GM19463 (cell line): ENCODE results near the gene DYDC2.

Experiments
- ATAC-seq: cut with Tn5 transposase; IDR thresholded peaks from one replicate; pipeline ENCODE4 v1.9.1; 2021; ENCODE audit warnings: mild to moderate bottlenecking, moderate library complexity; ENCODE audit not compliant: unreplicated experiment

DYDC2 gene

DNA sequence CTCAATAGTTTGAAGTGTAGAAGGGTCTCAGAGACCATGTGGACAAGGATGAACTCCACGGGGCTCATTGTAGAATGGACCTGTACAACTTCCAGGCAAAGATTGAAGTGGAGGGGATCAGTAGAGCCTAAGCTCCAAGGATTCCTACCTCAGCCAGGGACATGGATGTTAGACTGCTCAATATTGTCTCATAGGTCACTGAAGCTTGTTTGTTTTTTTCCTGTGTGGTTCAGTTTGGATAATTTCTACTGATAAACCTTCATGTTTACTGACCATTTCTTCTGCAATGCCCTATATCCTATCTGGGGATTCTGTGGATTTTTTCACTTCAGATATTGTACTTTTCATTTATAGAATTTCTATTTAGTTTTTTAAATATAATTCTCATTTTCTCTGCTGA, 8.9 kb downstream of the DYDC2 start:
- ATAC-seq: no peak

DNA sequence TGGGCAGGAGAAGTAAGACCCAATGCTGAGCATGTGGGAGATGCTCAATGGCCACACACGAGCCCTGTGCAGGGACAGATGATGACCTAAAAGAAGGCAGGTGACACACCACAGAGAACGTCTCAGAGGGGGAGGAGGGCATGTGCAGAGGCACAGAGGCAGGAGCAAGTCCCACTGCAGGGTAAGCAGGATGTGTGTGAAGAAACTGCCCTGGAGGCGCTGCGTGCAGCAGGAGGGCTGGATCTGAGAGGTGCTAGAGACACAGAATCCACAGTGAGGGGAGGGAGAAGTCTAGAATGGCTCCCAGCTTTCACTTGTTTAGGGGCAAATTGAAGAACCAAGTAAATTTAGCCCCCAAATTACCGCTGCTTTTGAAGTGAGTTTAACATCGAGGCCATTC, 14.9 kb downstream of the DYDC2 start:
- ATAC-seq: no peak

DNA sequence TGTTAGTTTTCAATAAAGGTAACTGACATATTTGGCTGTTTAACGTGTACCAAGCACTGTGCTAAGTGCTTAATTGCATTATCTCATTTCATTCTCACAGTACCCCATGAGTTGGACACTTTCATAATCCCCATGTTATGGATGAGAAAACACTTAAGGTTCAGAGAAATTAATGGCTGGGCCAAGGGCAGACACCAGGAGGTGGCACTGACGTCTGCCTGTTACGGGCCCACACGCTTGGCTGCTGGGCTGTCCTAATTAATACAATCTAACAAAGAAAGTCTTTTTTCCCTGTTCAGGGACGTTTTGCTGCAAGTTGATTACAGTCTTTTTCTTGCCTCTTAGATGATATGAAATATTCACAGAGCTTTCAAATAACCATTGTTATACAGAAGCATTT, 16.1 kb downstream of the DYDC2 start:
- ATAC-seq: no peak

DNA sequence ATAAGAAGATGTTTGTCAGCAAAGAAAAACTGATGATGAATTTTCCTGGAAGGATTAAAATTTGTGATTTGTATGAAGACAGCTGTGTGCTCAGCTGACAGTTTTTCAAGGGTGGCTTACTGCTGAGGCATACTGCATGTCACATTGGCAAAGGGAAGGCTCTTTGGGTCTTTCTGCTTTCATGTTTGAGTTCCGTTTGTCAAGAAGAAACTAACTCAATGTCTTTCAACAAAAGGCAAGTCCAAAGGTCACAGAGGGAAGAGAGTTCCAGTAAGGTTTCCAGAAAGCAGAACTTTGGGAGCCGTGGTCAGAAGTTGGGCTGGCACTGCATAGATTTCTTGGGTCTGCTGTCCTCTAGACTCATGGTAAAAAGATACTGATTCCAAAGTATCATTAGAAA, 16.9 kb downstream of the DYDC2 start:
- ATAC-seq: no peak

DNA sequence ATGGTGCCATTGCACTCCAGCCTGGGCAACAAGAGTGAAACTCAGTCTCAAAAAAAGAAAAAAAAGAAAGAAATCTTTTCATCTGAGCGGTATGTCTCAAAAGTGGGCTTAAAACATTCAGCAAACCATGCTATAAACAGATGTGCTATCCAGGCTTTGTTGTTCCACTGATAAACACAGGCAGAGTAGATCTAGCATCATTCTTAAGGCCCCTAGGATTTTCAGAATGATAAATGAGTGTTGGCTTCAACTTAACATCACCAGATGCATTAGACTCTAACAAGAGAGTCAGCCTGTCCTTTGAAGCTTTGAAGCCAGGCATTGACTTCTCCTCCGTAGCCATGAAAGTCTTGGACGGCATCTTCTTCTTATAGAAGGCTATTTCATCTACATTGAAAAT, 23.1 kb downstream of the DYDC2 start:
- ATAC-seq: no peak

DNA sequence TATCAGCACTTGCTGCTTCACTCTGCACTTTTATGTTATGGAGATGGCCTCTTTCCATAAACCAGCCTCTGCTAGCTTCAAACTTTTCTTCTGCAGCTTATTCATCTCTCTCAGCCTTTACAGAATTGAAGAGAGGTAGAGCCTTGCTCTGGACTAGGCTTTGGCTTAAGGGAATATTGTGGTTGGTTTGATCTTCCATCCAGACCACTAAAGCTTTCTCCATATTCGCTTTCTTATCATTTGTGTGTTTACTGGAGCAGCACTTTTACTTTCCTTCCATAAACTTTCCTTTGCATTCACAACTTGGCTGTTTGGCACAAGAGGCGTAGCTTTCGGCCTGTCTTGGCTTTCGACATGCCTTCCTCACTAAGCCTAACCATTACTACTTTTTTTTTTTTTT, 23.6 kb downstream of the DYDC2 start:
- ATAC-seq: no peak

DNA sequence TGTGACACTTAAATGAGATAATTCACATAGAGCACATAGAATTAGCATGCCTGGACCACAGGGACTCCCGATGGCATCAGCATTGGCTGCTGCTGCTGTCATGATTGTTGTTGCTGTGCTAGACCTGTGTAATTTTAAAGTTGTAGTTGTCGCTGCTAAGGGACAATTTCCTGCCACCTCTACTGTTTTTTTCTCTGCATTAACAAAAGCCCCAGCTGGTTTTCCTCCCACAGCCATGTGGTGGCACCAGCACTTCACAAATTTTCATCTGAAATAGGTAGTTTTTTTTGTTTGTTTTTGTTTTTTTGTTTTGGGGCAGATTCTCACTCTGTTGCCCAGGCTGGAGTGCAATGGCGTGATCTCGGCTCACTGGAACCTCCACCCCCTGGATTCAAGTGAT, 26.4 kb downstream of the DYDC2 start:
- no peak for ATAC-seq

DNA sequence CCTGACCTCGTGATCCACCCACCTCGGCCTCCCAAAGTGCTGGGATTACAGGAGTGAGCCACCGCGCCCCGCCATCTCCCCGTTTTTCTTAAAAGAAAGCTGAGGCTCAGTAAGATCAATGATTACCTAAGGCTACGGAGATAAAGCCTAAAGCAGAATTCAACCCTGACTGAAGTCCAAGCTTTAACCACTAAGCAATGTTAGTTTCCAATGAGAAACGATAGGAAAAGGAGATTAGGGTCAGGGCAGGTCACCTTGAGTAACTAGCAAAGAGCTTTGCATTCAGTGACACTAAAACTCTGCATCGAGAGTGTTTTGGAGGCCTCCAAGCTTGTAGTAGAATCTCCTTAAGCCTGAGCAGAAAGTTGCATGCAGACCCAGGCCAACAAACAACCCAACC, 34.2 kb downstream of the DYDC2 start:
- no peak for ATAC-seq

DNA sequence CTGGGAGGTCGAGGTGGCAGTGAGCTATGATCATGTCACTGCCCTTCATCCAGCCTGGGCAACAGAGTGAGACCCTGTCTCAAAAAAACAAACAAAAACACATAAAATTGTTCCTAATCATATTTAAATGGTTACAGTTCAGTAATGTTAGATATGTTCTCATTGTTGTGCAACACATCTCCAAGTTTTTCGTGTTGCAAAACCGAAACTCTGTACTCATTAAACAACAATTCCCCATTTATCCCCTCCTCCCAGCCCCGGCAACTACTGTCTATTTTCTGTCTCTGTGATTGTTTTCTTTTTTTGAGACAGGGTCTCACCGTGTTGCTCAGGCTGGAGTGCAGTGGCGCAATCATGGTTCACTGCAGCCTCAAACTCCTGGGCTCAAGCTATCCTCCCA, 35.7 kb downstream of the DYDC2 start:
- no peak for ATAC-seq

DNA sequence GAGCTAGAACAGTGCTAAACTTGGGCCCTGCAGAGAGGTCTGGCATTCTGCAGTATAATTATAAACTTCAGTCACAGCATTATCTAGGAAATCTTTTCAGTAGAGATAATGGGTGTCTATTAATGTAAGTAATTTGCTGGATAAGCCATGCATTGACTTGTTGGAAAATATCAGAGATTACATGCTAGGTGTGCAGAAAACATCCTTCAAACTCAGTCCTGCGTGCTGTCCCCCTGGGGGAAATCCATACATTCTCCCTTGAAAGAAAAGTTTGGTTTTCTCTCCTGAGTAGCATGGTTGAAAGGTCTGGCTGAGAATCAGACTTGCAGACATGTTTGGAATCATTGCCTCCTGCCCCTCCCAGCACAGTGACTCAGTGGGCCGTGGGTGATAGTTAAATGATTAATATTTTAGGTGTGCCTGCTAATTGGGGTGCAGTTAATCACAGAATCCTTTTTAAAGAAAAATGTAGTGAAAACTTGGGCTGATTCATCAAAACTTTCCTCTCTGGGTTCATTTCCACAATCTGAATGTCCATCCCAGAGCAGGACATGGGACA, 37.9 kb downstream of the DYDC2 start:
- no peak for ATAC-seq

DNA sequence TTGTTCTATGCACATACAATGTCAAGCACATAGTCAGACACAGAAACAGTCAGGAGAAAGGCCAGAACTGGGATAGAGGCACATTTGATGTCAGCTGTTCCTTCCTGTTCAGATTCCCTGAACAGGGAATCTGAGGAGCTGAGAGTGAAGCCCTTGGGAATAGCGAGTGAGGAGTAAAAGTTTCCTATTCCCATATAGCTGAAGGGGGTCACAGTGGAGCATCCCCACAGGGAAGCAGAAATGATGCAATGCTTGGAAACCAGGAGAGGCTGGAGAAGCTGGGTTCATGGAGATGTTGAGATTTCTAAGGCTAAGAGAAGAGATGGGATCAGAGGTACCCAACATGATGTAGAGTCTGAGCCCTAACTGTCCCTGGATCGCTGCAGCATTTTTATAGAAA, 40.4 kb downstream of the DYDC2 start:
- ATAC-seq: no peak

DNA sequence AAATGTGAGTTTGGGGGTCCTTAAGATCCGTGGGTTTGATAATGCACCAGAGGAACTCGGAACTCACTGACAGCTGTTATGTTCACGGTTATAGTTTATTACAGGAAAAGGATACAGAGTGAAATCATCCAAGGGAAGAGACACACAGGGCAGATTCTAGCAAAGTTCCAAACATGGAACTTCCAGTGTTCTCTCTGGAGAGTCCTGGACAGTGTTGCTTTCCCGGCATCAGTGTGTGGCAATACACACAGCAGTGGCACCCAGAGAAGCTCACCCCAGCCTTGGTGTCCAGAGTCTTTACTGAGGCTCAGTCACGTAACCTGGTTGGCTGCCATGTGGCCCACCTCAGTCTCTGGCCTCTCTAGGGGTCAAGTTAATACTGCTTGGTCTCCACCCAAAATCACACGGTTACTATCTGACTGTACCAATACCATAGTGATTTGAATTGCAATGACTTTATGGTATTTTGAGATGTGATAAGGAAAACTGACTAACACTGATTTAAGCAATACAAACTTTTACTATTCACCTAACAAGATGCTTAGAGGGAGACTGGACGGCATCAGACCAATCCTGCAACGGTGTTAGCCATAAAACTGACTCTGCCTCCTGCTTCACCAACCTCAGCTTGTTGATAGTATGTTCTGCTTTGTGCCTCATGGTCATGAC, 43.7 kb downstream of the DYDC2 start:
- no peak for ATAC-seq

DNA sequence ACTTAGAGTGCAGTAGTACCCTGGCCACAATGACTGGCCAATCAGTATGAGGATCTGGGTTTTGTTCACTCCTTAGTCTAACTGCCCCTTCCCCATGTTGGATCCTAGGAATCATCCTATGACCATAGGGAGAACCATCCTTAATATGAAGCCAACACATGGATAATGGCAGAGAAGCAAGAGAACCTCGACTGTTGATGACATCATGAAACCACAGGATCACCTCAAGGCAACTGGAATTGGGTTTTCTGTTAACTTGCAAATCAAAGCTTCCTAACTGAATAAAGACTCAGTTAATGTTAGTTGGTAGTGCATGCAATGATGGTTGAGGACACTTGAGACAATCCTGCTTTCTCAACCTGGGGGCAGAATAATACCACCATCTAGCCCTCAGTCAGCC, 48.5 kb downstream of the DYDC2 start:
- ATAC-seq: no peak

DNA sequence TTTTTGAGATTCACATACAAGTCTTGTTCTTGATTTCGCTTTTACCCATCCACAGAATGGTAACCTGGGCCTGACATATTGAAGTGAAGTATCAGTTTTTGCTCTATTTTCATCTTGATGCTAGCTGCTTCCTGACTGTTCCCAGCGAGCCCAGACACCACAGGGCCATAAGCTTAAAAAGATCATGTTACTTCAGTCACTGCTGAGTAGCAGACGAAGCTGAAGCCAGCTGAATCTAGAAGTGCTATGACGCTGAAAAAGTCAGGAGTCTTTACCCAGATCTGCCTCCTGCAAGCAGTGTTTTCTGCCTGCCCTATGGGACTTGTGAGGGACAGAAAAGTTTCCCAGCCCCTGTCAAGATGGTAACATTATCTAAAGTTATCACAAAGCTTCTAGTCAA, 49.0 kb downstream of the DYDC2 start:
- ATAC-seq: no peak

DNA sequence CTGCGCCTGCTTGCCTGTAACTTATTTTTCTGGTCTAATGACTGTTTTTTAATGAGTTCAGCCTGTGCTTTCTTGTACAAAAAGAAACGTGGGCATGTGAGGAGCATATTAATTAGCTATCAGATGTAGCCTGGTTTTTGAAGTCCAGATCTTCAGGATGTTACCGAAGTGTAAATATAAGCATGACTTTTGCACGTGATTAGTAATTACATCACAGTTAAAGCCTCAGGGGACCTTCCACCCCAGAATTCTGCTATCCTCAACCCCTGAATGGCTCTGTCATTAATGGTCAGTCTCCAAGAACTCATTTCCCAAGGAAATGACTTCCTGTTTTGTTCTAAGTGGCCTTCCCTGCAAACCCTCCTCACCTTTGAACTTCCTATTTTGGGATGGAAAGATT, 49.6 kb downstream of the DYDC2 start:
- no peak for ATAC-seq

DNA sequence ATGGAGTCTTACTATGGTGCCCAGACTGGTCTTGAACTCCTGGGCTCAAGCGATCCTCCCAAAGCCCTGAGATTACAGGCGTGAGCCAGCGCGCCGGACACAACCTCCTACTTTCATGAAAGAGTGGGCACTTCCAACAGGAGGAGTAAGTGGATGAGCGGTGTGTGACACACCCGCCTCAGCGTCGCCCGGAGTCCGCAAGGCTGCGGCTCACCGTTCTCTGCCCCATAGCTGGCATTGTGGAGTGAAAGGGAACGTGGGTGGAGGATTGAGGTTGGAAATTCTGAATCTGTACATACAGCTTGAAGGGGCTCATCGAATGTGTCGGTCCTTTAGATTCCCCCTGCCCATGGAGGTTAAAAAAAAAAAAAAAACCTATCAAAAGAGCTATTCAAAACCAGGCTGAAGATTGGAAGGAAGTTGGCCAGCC, 51.2 kb downstream of the DYDC2 start:
- peak; percentile 30 for ATAC-seq

DNA sequence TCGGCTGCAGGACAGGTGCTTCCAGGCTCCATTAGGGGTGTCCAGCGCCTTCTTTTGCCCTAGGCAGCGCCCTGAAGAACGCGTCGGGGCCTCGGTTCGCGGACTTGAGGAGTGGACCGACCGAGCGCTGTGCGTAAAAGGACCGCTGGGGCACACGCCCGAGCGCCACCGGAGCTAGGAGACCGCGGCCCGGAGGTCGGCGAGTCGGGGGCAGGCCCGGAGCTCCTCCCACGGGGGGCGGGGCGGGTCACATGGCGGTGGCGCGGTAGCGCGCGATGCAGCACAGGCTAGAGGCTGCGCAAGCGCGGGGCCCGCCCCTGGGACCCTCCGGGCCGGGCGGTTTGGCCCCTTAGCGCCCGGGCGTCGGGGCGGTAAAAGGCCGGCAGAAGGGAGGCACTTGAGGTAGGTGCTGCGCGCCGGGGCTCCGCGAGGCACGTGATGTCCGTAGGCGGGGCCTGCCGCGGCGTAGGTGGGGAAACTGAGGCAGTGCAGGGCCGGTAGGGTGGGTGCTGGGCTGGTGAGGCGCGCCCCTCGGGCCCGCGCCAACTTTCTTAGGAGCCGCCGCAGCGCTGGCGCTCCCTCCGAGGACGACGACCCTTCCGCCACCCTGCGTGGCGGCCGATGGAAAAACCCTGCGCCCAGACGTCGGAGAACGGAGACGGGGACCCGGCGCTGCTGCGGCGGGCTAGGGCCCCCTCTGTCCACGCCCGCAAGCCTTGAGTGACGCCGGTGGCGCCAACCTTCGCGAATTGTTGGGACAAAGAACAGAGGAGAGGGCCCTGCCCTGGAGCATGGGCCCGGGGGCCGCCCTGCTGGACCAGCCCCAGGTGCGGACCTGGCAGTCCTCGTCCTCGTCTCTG, 51.9 kb downstream of the DYDC2 start, which contains the start of gene PRXL2A:
TSS of gene PRXL2A (plus strand) at position 310 of the 860 bp plus-strand sequence. CDS start 11,917 bp downstream, outside the sequence.
- ATAC-seq: peak; percentile 93

DNA sequence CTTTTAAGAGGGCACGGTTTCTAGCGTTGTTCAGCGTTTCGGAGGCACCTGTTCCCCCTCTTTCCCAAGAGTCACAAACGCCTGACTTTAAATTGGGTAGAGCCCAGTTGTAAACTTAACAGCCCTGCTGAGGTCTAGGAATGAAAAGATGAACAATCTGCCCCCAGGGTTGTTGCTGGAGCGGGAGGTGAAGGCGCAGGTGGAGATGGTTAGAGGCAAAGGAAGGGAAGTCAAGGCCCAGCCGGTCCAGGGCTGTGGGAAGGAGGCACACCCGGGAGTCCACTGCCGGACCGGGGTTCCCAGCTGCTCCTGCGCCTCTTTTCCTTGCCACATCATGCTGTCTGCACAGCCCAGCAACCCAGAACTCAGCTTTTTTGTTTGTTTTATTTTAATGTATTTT, 52.5 kb downstream of the DYDC2 start:
- no peak for ATAC-seq

DNA sequence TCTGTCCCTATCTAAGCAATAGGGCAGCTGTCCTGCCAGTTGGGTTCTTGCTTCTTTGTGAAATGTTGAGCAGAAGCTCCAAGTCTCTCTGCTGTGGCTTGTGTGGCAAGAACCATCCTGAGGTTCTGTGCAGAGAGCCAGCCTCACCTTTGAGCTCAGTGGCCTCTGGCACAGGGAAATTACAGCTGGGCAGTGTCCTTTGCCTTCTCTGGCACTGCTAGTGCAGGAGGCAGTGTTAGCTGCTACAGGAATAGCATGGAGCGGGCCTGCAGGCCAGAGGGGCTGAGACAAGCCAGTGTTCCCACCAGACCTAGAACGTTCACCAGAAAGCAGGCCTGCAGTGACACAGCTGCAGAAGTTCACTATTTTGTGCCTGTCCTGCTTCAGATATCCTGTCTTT, 53.5 kb downstream of the DYDC2 start:
- no peak for ATAC-seq

DNA sequence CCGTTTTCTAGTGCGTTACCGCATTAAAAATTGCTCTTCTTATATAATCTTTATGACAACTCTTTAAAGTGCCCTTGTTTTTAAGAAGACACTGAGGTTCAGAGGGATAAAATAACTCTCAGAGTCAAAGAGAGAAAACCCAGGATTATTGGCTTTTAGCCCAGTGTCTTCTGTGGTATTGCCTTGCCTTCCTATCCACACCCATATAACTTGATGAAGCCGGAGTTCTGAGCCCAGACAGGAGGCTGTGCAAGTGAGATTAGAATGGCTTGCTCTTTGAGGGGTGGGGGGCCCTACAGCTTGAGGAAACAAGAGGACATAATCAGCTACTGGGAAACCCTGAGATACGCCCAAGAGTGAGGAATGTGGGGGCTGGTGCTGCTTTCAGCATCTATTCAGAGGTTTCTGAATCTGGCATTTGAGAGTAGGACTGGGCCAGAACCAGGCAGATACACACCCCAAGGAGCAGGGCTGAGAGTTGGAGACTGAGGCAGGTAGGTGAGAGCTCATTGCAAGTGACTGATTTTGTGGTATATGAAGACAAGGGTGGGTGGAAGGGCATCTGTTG, 54.1 kb downstream of the DYDC2 start:
- no peak for ATAC-seq

DNA sequence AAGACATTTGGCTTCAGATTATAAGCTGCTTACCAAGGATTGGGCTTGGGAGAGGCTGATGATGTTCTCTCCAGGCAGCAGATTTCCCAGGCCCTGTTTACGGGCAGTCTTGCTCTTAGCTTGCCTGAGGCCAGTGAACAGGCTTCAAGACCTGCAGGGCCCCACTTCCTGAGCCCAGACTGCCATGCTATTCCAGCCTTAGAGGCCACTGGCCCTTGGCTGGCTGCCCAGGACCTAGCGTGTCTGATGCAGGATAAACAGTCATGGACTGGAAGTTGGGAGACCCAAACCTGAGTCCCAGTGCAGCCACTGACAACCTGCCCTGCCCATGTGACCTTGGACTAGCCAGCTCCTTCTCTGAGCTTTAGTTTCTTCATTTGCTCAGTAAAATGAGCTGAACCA, 54.7 kb downstream of the DYDC2 start:
- no peak for ATAC-seq
